GM12864 (cell line): ENCODE measurements around the gene CBX5.

Experiments
- DNase-seq: peaks from one replicate; pipeline ENCODE4 v3.0.0-alpha.2; 2011; ENCODE audit warnings: low read depth
- H3K4me3 ChIP-seq: 2 replicates; pipeline ENCODE4 v1.5.1; 2011; ENCODE audit warnings: mild to moderate bottlenecking, low read depth, low read length, control low read depth
- CTCF ChIP-seq: IDR thresholded peaks from 2 replicates; pipeline ENCODE4 v1.5.1; 2011; ENCODE audit warnings: low read depth, mild to moderate bottlenecking, moderate library complexity, low read length, control low read depth, inconsistent platforms; ENCODE audit errors: missing control alignments

CBX5 gene

GRCh38 chr12:54306925-54307741, 27.2 kb upstream of the CBX5 start:
- DNase-seq = no peak
- H3K4me3 ChIP-seq = no peak overlapping the region

GRCh38 chr12:54304187-54304810, 24.4 kb upstream of the CBX5 start:
- DNase-seq = no peak
- H3K4me3 ChIP-seq = no peak overlapping the region
- no peak for TF ChIP-seq CTCF

More at GRCh38 chr12:54306925-54307741, 27.2 kb upstream of the CBX5 start:
- no peak for TF ChIP-seq CTCF

GRCh38 chr12:54303640-54304039, 23.7 kb upstream of the CBX5 start:
- TF ChIP-seq CTCF = no peak
- no peak for DNase-seq
- H3K4me3 ChIP-seq = no peak overlapping the region

- no peak overlapping the region for H3K4me3 ChIP-seq
- no peak for TF ChIP-seq CTCF
These were observed 21.6 kb upstream of the CBX5 start for GRCh38 chr12:54301428-54302048.

GRCh38 chr12:54300732-54301427, 21.0 kb upstream of the CBX5 start, which contains the start of gene NFE2:
TSS of gene NFE2 (minus strand) at chr12:54301015. CDS start at chr12:54295248, 5,767 bp downstream.
- no peak within 1 kb of the TSS for H3K4me3 ChIP-seq
- no peak for DNase-seq
- no peak for TF ChIP-seq CTCF

More at GRCh38 chr12:54301428-54302048, 21.6 kb upstream of the CBX5 start:
- DNase-seq = no peak

- no peak overlapping the region for H3K4me3 ChIP-seq
- no peak for TF ChIP-seq CTCF
- DNase-seq = no peak
These were observed 20.4 kb upstream of the CBX5 start for GRCh38 chr12:54300225-54300731.
